Liver (tissue), 9 donors: ENCODE measurements around the gene IL1A. TPM values are rescaled to one million over a fixed set of nuclear protein-coding genes. Genes with fewer than 3 reads are reported as not detected.
A peak's percentile ranks its signal among the peaks of the same experiment; 100 is the strongest.

Source experiments
- DNase-seq: peaks from one replicate; pipeline ENCODE4 v3.0.0-alpha.2; 2017; ENCODE audit warnings: low spot score
- H3K27ac ChIP-seq, 2 donors: one replicate each; pipeline ENCODE4 v1.7.0; 2013; ENCODE audit warnings: inconsistent platforms in 2 of 2, low read length in 2 of 2, control low read depth in 1 of 2, low read depth in 1 of 2, mild to moderate bottlenecking in 1 of 2
- H3K27me3 ChIP-seq, 4 donors: one replicate each; pipeline versions ENCODE4 v1.6.1 to v1.7.0; 2013; ENCODE audit warnings: low read length in 3 of 4, inconsistent platforms in 1 of 4, mild to moderate bottlenecking in 1 of 4, moderate library complexity in 1 of 4; ENCODE audit not compliant: control insufficient read depth in 4 of 4, insufficient read depth in 4 of 4
- H3K36me3 ChIP-seq, 4 donors: one replicate each; pipeline versions ENCODE4 v1.6.1 to v1.7.0; 2013; ENCODE audit warnings: low read length in 3 of 4, mild to moderate bottlenecking in 3 of 4, low read depth in 1 of 4, moderate library complexity in 1 of 4; ENCODE audit not compliant: control insufficient read depth in 4 of 4, insufficient read depth in 3 of 4
- H3K4me1 ChIP-seq, 4 donors: one replicate each; pipeline versions ENCODE4 v1.6.1 to v1.7.0; 2013; ENCODE audit warnings: low read length in 3 of 4, mild to moderate bottlenecking in 3 of 4, moderate library complexity in 1 of 4; ENCODE audit not compliant: control insufficient read depth in 4 of 4, insufficient read depth in 4 of 4
- H3K4me3 ChIP-seq, 3 donors: one replicate each; pipeline versions ENCODE4 v1.6.1 to v1.7.0; 2013; ENCODE audit warnings: low read length in 3 of 3, control low read depth in 1 of 3, low read depth in 1 of 3, mild to moderate bottlenecking in 1 of 3
- H3K9ac ChIP-seq, 2 donors: one replicate each; pipeline ENCODE4 v1.7.0; 2013; ENCODE audit warnings: low read length in 2 of 2, mild to moderate bottlenecking in 2 of 2, moderate library complexity in 2 of 2, control low read depth in 1 of 2, low read depth in 1 of 2
- H3K9me3 ChIP-seq, 4 donors: one replicate each; pipeline versions ENCODE4 v1.6.1 to v1.7.0; 2013; ENCODE audit warnings: low read length in 3 of 4; ENCODE audit not compliant: control insufficient read depth in 4 of 4
- FOXA1 ChIP-seq: IDR thresholded peaks from 2 replicates; pipeline ENCODE4 v1.6.1; 2016; ENCODE audit warnings: antibody characterized with exemption
- FOXA2 ChIP-seq: IDR thresholded peaks from 2 replicates; pipeline ENCODE4 v1.6.1; 2016; ENCODE audit warnings: antibody characterized with exemption
- GABPA ChIP-seq, 2 donors: IDR thresholded peaks in 1 of 2; conservative IDR thresholded peaks in 1 of 2; 2 replicates each; pipeline ENCODE4 v1.6.1; 2016; ENCODE audit warnings: antibody characterized with exemption in 2 of 2, mild to moderate bottlenecking in 1 of 2, moderate library complexity in 1 of 2
- HNF4G ChIP-seq: IDR thresholded peaks from 2 replicates; pipeline ENCODE4 v1.6.1; 2016; ENCODE audit warnings: antibody characterized with exemption
- JUND ChIP-seq, 2 donors: IDR thresholded peaks; 2 replicates each; pipeline ENCODE4 v1.6.1; 2016; ENCODE audit warnings: antibody characterized with exemption in 2 of 2
- NR2F2 ChIP-seq: IDR thresholded peaks from 2 replicates; pipeline ENCODE4 v1.6.1; 2016; ENCODE audit warnings: antibody characterized with exemption
- RAD21 ChIP-seq, 2 donors: IDR thresholded peaks; 2 replicates each; pipeline ENCODE4 v1.6.1; 2016; ENCODE audit warnings: antibody characterized with exemption in 2 of 2, mild to moderate bottlenecking in 2 of 2
- RXRA ChIP-seq, 2 donors: IDR thresholded peaks; 2 replicates each; pipeline ENCODE4 v1.6.1; 2017 to 2018; ENCODE audit warnings: antibody characterized with exemption in 2 of 2, mild to moderate bottlenecking in 1 of 2
- TAF1 ChIP-seq: conservative IDR thresholded peaks from 2 replicates; pipeline ENCODE4 v1.6.1; 2016; ENCODE audit warnings: antibody characterized with exemption, mild to moderate bottlenecking
- YY1 ChIP-seq: IDR thresholded peaks from 2 replicates; pipeline ENCODE4 v1.6.1; 2016; ENCODE audit warnings: antibody characterized with exemption, mild to moderate bottlenecking
- WGBS: extraction: QIAGEN DNeasy Blood & Tissue Kit; methylation state at CpG from one replicate; pipeline ENCODE4 v1.1.7; 2013; 5-methylcytosine and 5-hydroxymethylcytosine counted together
- polyA plus RNA-seq, 2 donors: library from polyadenylated mRNA; stranded (reverse) in 1 of 2; unstranded in 1 of 2; fragments of 200-250 nt in 1 of 2; fragments of >200 nt in 1 of 2; fragmentation: Nextera tagmentation in 1 of 2; extraction: Ambion mirVana in 1 of 2; gene quantifications; one replicate each; pipeline versions ENCODE4 v1.2.1 to v1.2.3, GENCODE V29; 2013 to 2015
- total RNA-seq, 2 donors: library from RNA; depleted of rRNA; stranded (reverse); fragments of >200 nt; gene quantifications; one replicate each; pipeline ENCODE4 v1.2.3, GENCODE V29; 2014
- TF ChIP-seq, protein P1 (sequence below): IDR thresholded peaks from 2 replicates; pipeline ENCODE4 v1.6.1; 2016; ENCODE audit warnings: antibody characterized with exemption
- TF ChIP-seq, protein P2 (sequence below): fragments of 150-350 bp; IDR thresholded peaks from 2 replicates; pipeline ENCODE4 v1.5.1; 2017; ENCODE audit warnings: improper control_type of control experiment, low read depth, low read length; ENCODE audit not compliant: missing input control
- TF ChIP-seq, protein P3 (sequence below): IDR thresholded peaks from 2 replicates; pipeline ENCODE4 v1.6.1; 2016; ENCODE audit warnings: antibody characterized with exemption
- TF ChIP-seq, protein P4 (sequence below): IDR thresholded peaks from 2 replicates; pipeline ENCODE4 v1.6.1; 2016; ENCODE audit warnings: antibody characterized with exemption
- donor health status: healthy.
- donor health status: healthy.
- donor health status: healthy.
- donor health status: healthy.
- donor health status: healthy.

Gene IL1A
- total and polyA plus RNA-seq, 4 donors = 0.05 TPM; not detected in 3

DNA sequence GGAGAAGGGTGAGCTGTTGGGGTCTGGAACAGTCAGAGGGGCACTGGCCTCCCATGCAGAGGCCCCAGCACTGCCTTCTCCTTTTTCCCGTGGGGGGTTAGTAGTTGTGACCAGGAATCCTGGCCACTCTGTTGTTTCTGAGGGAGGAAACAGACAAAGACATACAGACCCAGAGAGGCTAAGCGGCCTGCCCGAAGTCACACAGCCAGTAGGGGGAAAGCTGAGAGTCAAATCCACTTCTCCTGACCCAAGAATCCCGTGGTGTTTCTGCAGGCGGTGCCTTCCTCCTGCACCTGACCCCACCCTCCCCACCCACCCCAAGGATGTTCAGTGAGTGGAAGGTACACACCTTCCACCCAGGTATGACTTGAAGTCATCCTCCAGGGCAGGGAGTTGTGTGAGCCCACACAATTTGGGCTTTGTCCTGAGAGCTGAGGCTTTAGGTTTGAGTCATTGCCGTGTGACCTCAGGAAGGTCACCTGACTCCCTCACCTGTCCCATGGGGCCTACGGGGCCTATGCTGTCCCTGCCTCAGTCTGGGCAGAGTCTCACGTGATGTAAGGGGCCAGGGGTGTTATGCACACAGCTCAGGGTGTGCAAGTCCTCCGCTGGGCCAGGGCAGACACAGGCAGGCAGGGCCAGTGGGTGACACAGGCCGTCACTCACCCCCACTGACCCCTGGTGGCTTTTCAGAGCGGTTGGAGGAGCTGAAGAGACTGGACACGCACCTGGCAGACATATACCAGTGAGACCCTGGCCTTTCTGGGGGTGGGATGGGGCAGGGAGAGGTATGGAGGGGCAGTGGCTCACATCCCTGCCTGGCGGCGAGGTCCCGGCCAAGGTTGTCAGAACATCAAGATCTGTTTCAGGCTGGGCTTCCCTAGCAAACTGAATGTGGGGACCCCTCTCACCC lies 58.5 kb downstream of the IL1A start:
- Histone ChIP-seq H3K27me3 (no peaks in the 10 kb centered on the region), H3K4me3 (no peak overlapping the region), H3K4me1 (peaks cover 0 to 2% (median 0%) of the 10 kb centered on the region in 4 donors), H3K36me3 (no peaks in the 10 kb centered on the region), H3K9ac (no peak overlapping the region), H3K27ac (no peak overlapping the region), H3K9me3 (no peaks in the 10 kb centered on the region)
- TF ChIP-seq, protein P1, sequence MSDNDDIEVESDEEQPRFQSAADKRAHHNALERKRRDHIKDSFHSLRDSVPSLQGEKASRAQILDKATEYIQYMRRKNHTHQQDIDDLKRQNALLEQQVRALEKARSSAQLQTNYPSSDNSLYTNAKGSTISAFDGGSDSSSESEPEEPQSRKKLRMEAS = no peak
- no peak for TF ChIP-seq HNF4G
- no peak for TF ChIP-seq RXRA (IDR thresholded peaks at IDR 0.05)
- TF ChIP-seq, protein P2, sequence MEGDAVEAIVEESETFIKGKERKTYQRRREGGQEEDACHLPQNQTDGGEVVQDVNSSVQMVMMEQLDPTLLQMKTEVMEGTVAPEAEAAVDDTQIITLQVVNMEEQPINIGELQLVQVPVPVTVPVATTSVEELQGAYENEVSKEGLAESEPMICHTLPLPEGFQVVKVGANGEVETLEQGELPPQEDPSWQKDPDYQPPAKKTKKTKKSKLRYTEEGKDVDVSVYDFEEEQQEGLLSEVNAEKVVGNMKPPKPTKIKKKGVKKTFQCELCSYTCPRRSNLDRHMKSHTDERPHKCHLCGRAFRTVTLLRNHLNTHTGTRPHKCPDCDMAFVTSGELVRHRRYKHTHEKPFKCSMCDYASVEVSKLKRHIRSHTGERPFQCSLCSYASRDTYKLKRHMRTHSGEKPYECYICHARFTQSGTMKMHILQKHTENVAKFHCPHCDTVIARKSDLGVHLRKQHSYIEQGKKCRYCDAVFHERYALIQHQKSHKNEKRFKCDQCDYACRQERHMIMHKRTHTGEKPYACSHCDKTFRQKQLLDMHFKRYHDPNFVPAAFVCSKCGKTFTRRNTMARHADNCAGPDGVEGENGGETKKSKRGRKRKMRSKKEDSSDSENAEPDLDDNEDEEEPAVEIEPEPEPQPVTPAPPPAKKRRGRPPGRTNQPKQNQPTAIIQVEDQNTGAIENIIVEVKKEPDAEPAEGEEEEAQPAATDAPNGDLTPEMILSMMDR = peak; percentile 1
- no peak for DNase-seq
- whole genome bisulfite sequencing = 92% methylated on average over 15 of the region's 15 CpGs

DNA sequence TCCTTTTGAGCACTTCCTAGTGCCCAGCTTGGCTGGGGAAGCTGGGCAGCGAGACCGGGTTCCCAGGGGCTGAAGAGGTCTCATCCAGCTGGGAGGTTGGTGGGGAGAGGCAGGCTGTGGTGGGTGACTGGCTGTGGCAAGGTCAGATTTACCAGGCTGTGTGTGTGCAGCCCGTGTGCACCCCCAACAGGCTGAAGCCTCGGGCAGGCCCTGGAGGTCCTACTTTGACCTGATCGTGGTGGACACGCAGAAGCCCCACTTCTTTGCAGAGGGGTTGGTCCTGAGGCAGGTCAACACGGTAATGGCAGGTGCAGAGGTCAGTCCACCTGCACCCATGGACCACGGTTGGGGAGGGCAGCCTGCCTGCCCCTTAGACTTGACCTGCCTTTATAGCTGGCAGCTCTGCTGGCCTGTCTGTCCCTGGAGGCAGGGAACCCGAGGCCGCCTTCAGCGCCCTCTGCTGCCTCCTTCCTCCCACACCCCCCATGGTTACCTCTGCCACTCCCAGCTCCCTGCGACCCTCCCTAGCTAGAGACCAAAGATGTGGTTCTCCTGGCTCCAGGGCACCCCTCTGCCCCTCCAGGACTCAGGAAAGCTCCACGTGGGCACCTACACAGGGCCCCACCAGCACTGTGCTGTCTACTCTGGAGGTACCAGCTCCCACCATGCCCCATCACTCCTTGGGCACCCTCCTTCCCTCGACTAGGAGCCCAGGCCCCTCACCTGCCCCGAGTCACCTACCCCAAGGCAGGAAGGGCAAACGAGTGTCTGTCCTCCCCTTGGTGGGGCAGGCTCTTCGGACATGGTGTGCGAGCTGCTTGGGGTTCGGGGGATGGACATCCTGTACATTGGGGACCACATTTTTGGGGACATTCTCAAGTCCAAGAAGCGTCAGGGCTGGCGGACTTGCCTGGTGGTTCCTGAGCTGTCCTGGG lies 59.4 kb downstream of the IL1A start:
- 83% methylated on average over 21 of the region's 21 CpGs for WGBS
- Histone ChIP-seq H3K9ac (no peak overlapping the region), H3K27ac (no peak overlapping the region), H3K4me1 (peaks cover 0 to 2% (median 0%) of the 10 kb centered on the region in 4 donors), H3K36me3 (no peaks in the 10 kb centered on the region), H3K4me3 (no peak overlapping the region), H3K9me3 (no peaks in the 10 kb centered on the region), H3K27me3 (no peaks in the 10 kb centered on the region)
- DNase-seq = no peak
- TF ChIP-seq, protein P2 = no peak
- TF ChIP-seq RAD21 (IDR thresholded peaks at IDR 0.05) = peak in 1 of 2 donors; percentile 18
- TF ChIP-seq JUND (IDR thresholded peaks at IDR 0.05) = no peak
- no peak for TF ChIP-seq HNF4G

DNA sequence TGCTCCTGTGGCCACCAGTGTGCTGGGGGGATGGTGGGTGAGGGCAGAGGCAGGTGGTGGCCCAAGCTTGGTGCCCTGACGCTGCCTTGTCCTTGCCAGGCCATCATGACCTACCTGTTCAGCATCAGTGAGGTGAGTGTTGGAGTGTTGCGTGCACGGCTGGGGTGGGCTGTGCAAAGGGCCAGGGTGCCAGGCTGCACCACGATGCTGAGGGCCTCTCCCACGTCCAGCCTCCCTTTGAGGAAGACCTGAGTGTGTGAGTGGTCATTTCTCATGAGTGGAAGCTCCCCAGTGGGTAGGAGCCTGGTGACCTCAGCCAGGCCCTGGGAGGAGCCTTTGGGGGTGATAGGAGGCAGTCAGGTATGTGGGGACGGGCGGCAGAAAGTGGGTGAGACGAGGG lies 60.3 kb downstream of the IL1A start:
- Histone ChIP-seq H3K27ac (no peak overlapping the region), H3K36me3 (no peaks in the 10 kb centered on the region), H3K4me3 (no peak overlapping the region), H3K9ac (no peak overlapping the region), H3K4me1 (peaks cover 0 to 2% (median 0%) of the 10 kb centered on the region in 4 donors), H3K27me3 (no peaks in the 10 kb centered on the region), H3K9me3 (no peaks in the 10 kb centered on the region)
- TF ChIP-seq YY1 = no peak
- TF ChIP-seq FOXA1 = no peak
- TF ChIP-seq TAF1 = no peak
- TF ChIP-seq, protein P3, sequence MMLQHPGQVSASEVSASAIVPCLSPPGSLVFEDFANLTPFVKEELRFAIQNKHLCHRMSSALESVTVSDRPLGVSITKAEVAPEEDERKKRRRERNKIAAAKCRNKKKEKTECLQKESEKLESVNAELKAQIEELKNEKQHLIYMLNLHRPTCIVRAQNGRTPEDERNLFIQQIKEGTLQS = no peak
- no peak for TF ChIP-seq NR2F2
- no peak for TF ChIP-seq JUND (IDR thresholded peaks at IDR 0.05)
- TF ChIP-seq RXRA (IDR thresholded peaks at IDR 0.05) = no peak
- TF ChIP-seq, protein P2 = no peak
- no peak for TF ChIP-seq GABPA (IDR thresholded peaks at IDR 0.05 in 1 of 2, conservative IDR thresholded peaks at IDR 0.05 in 1 of 2)
- TF ChIP-seq, protein P4, sequence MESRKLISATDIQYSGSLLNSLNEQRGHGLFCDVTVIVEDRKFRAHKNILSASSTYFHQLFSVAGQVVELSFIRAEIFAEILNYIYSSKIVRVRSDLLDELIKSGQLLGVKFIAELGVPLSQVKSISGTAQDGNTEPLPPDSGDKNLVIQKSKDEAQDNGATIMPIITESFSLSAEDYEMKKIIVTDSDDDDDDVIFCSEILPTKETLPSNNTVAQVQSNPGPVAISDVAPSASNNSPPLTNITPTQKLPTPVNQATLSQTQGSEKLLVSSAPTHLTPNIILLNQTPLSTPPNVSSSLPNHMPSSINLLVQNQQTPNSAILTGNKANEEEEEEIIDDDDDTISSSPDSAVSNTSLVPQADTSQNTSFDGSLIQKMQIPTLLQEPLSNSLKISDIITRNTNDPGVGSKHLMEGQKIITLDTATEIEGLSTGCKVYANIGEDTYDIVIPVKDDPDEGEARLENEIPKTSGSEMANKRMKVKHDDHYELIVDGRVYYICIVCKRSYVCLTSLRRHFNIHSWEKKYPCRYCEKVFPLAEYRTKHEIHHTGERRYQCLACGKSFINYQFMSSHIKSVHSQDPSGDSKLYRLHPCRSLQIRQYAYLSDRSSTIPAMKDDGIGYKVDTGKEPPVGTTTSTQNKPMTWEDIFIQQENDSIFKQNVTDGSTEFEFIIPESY = no peak
- TF ChIP-seq RAD21 (IDR thresholded peaks at IDR 0.05) = no peak
- no peak for TF ChIP-seq FOXA2
- no peak for DNase-seq
- 97% methylated on average over 8 of the region's 8 CpGs for WGBS
